CD4-positive, alpha-beta T cell treated with Interleukin-15 for 4 hours (primary cell): ENCODE results near the gene TCF4.

Source experiments
- DNase-seq: peaks from one replicate; pipeline ENCODE4 v3.0.0-alpha.2; 2020; ENCODE audit warnings: low spot score

The TCF4 gene

GRCh38 chr18:55320424-55321264, 267.3 kb downstream of the TCF4 start:
- DNase-seq = no peak

DNA sequence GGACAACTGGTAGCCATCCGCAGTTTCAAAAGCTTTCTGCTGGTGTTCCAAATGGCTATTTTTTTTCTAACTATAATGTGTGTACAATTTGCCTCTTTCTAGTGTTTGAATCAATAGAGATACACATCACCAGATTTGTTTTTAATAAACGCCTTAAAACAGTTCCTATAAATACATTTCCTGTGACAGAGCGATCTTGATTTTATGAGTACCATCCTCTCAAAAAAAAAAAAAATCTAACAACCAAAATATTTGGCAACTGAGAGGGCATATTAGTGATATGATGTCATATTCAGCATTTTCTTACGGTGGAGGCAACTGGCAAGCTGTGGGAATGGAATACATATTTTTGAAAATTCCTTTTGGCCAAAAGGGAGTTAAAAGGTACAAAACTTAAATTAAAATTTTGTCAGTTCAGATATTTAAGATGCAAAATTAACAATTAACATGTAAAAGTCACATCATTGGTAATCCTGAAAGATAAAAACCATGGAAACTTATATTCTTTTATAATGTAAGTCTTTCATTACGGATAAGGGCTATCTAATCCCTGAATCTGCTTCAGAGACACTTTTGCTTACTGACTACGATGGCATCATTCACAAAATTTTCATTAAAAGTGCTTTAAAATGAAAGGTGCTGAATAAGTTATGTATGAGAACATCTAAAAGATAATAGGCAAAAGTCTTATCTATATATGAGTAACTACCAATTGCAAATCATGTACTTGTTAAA, 268.4 kb downstream of the TCF4 start:
- no peak for DNase-seq

DNA sequence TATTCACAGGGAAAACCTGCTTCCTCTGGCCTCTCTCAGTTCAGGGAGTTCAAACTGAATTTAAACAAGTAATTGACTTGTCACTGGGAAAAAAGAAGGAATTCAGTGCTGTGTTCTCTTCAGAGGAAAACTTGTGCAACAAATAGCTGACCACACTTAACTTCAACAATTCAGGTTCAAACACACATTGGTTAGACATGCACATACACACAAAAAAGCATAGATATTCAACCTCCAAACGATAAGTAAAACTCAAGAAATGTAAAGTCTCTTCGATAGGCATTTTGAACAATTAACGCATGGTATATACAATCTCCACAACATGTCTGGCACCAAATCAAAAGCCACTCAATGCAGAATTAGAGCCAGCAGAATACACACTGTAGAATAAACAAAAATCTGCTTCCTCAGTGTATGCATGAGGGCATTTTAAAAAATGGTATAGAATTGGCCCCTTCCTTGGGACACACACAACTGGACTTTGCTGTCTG, 269.0 kb downstream of the TCF4 start:
- no peak for DNase-seq

DNA sequence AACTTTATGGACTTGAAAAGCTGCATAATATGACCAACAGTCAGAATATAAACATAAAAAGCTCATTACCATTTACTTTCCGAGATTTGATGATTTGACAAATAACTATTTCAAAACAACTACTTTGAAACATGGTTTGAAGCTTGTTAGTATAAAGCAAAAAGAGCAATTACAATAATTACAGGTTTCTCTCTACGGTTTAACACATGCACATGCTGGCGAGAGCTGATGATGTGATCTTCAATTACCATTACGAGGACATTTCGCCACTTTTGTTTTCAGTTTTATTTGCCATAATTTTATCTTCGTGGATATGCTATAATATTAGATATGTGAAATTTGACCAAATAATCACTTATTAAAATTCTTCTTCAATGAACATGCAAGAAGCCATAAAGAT, 270.1 kb downstream of the TCF4 start:
- DNase-seq = no peak

- no peak for DNase-seq
These were observed 270.7 kb downstream of the TCF4 start for GRCh38 chr18:55317324-55317723.

DNA sequence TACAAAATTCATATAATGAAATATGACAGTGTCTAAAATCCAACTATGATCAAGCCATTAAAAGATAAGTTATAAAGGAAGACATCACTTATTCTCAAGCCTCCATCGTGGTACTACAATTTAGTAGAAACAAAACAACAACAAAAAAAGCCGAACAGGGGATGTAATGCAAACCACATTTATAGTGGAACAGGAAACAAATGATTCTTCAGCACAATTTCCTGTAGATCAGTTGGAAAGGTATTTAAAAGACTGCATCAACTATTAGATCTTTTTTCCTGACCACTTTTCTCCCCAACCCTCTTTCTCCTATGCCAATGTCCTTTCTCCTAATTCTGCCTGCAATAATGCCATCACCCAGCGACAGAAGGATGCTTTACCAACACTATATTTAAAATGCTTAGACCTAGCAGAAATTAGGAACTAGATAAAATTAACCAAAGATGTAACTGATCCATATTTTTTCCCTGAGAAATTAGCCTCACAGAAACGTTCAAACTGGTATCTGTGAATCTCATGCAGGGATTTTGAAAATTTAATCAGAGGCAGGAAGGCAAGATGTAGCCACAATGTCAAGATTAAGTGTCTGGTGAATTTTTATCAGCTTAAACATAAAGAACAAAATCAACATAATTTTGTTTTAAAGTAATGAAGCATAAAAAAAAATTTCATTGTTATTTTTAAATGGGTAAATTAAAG, 271.4 kb downstream of the TCF4 start:
- no peak for DNase-seq

- no peak for DNase-seq
These were observed 273.3 kb downstream of the TCF4 start for GRCh38 chr18:55314615-55315237.

- no peak for DNase-seq
These were observed 274.0 kb downstream of the TCF4 start for GRCh38 chr18:55314031-55314430.

DNA sequence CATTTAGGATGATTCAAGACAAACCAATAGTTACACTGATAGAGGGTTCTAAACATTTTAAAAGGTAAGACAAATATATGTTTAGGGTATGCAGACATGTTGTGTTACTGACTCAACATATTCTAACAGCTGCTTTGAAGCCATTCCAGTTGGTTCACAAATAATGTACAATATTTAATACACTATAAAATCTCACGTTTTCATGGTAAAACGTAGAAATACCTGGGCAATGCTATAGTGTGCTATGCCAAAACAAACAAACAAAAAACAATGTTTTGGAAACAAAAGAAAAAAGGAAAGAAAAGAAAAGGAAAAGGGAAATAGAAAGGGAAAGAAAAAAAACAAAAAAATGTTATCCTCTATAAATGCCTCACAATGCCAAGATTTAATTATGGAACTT, 277.1 kb downstream of the TCF4 start:
- no peak for DNase-seq

GRCh38 chr18:55310044-55310676, 277.8 kb downstream of the TCF4 start:
- DNase-seq = no peak

DNA sequence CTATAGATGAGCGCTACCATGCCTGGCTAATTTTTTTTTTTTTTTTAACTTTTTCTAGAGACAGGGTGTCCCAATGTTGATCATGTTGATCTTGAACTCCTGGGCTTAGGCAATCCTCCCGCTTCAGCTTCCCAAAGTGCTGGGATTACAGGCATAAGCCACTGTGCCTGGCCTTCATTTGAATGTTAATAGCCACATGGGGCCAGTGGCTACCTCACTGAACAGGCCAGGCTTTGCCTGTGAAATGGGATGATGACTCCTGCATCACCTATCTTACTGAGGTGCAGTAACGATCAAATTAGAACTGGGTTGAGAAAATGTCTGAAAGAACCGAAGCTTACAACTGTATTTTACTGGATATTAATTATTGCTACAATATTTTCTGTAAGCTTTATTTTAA, 278.7 kb downstream of the TCF4 start:
- DNase-seq = no peak

DNA sequence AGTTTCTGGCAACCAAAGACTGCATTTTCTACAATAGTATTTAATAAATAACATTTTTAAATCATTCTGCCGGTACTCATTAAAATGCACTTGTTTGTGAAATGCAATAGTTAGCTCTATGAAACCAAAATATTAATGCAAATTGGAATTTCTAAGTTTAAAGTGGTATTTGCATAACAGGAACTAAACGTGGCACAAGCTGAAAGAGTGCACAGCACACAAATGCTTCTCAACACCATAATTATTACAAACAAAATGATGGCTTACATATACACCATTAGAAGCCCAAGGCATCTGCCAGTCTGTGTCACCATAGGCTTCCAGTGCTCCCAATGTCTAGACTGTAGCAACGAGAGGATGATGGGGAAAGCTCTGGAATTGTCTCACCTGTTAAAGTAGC, 280.5 kb downstream of the TCF4 start:
- DNase-seq = no peak

DNA sequence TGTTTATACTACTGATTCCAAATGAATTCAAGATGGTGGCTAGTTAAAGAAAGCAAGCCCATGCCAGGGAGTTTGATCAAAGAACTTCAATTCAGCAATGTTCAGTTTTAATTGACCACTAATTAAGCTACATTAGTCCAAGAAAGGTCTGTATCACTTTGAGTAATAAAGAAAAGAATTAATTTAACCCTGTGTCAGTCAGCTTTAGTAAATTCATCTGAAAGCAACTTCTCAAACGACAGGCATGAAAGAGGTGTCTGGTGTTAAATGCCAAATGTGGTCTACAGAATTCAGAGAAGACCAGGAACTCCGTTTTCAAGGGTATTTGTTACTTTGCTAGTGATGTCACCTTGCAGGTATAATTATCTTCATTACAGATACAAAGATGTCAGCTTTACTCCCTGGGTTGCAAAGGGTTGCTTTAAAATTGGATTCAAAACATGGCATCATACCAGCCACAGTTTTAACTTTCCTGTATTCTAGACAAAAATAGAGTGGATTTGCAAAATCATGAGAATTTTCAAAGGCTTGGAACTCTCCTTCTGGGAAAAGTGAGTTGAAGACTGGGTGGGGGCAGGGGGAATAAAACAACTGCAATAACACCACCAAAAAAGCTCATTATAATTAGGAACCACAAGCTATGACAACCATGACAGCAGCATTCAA, 281.5 kb downstream of the TCF4 start:
- no peak for DNase-seq

- no peak for DNase-seq
These were observed 285.7 kb downstream of the TCF4 start for GRCh38 chr18:55302167-55302833.

DNA sequence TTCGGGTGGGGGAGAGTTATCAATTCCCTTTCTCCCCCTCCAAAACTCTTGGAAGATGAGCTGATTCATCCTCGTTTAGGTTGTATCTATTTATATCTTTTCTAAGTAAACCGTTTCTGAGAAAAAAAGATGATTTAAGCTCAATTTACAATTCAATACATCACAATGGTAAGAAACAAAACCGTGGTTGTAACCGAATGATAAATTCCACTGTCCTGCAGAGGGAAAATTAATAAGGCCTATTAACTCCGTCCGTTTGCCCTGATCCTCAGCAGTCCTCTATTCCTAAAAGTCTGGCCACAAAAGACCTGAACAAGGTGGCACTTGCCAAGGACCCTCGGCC, 286.2 kb downstream of the TCF4 start:
- DNase-seq = no peak

DNA sequence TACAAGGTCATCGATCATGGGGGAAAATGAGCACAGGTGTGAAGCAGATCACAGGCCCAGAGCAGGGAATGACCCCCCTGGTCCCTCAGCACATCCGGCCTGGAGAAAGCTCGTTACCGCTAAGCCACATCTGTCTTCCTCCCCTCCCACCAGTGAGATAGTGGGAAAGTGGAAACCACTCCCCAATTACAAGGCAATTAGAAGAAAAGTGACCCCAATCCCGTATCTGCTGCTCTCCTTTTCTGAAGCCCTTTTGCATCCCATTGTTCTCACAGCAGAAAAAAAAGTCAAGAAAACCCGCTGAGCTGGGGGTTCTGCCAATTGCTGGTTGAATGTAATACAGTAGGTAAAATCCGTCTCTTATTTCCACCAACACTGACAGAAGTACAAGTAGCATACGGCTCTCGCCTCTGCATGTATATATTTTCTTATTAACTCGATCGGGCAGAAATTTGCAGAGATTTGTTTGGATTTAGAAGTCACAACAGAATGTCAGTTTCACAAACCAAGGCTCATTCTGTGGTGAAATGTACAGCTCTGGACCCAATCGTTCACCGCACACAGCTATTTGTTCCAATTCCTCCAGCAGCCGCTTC, 287.0 kb downstream of the TCF4 start:
- no peak for DNase-seq

DNA sequence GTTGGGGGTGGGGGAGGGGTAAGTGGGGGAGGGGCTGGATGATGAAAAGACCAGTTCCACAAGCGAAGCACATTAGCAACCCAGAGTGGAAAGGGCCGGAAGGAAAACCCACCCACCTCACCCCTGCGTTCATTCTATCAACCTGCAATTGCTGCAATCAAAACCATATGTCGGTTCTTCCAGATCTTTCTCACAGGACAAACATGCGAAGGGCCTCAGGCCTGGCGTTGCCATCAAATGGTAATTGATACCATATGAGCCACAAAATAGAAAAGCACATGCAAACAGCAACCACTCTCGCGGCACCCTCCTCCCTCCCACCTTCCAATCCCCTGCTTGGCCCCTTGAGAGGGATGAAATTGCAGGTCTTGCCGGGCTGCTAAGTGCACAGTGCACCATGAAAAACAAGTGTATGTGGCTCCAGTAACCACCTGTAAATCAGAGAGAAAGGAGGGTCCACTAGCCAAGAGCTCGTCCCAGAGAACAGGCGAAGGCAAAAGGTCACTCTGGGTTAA, 287.5 kb downstream of the TCF4 start:
- no peak for DNase-seq

- DNase-seq = no peak
These were observed 291.2 kb downstream of the TCF4 start for GRCh38 chr18:55296778-55297177.

DNA sequence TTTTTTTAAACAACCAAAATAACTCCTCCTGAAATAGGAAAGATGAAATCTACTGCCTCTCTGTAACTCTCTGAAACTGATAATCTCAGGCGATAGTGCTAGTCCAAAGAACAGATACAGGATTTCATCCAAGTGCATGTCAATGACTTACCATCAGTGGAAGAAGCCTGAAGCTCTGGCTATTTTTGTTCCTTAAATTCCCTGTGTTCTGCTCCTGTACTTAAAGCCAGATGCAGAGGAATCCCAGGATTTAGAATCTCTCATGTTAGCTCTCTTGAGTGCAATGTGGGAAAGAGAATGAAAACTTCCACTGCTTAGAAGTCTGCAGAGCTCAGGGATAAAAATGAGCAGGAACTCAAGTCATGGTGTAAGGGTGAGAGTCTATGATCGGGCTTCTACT, 291.9 kb downstream of the TCF4 start:
- no peak for DNase-seq

DNA sequence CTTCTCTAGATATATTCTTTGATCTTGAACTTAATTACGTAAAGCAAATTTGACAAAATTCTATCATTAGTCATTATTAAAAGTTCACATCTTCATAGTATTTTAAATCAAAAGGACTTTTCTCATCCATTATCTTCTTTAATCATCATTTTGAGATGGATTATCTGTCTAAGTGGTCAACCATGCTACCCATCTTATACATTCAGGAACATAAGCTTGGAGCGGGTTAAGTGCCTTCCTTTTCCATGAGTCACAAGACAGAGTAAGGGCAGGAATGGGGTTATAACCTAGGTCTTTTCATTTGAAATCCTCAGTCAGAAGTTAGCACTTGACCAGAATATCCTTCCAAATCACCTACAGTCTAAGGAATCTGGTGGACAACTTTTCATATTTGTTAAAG, 297.1 kb downstream of the TCF4 start:
- no peak for DNase-seq
